Nephron progenitor cell (in vitro differentiated cells): ENCODE measurements around the gene ROR2.
A peak's percentile ranks its signal among the peaks of the same experiment; 100 is the strongest.

ENCODE experiments used
- DNase-seq: peaks from one replicate; pipeline ENCODE4 v3.0.0; 2021
- H3K27ac Mint-ChIP-seq: 2 replicates; pipeline ENCODE4 v1.8.0; 2021; ENCODE audit warnings: mild to moderate bottlenecking, moderate library complexity, mixed read lengths
- H3K27me3 Mint-ChIP-seq: 2 replicates; pipeline ENCODE4 v1.8.0; 2021; ENCODE audit warnings: mild to moderate bottlenecking, low read depth, mixed read lengths; ENCODE audit not compliant: poor library complexity
- H3K36me3 Mint-ChIP-seq: 2 replicates; pipeline ENCODE4 v1.8.0; 2021; ENCODE audit warnings: low read depth, mixed read lengths
- H3K4me1 Mint-ChIP-seq: 2 replicates; pipeline ENCODE4 v1.8.0; 2021; ENCODE audit warnings: mixed read lengths
- H3K4me3 Mint-ChIP-seq: 2 replicates; pipeline ENCODE4 v1.8.0; 2021; ENCODE audit warnings: mild to moderate bottlenecking, moderate library complexity, mixed read lengths
- H3K9me3 Mint-ChIP-seq: 2 replicates; pipeline ENCODE4 v1.8.0; 2021; ENCODE audit warnings: mild to moderate bottlenecking, moderate library complexity, mixed read lengths
- TF ChIP-seq, protein P1 (sequence below): fragments of 200-600 bp; sonication (generic); IDR thresholded peaks from 2 replicates; pipeline ENCODE4 v1.5.0; 2021; ENCODE audit warnings: antibody characterized with exemption

Gene ROR2

DNA sequence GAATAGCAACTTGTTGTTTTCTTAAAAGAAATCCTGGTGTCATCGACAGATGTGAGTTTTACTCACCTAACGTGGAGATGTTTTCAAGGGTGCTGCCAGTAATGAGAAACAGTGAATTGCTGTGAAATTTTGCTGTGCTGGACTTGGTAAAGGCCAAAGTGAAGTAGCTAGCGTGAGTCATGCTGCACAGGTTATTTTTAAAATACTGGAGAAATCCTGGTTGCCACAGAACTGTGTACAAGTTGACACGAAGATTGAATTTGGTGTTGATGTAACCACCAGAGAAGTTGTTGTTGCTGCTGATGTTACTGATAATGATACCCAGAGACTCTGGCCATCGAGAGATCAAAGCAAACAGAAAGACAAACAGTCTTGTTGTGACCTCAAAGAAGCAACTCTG is 338.4 kb downstream of the ROR2 start:
- DNase-seq, result no peak
- H3K4me1 Mint-ChIP-seq, result no peaks in the 10 kb centered on the region

DNA sequence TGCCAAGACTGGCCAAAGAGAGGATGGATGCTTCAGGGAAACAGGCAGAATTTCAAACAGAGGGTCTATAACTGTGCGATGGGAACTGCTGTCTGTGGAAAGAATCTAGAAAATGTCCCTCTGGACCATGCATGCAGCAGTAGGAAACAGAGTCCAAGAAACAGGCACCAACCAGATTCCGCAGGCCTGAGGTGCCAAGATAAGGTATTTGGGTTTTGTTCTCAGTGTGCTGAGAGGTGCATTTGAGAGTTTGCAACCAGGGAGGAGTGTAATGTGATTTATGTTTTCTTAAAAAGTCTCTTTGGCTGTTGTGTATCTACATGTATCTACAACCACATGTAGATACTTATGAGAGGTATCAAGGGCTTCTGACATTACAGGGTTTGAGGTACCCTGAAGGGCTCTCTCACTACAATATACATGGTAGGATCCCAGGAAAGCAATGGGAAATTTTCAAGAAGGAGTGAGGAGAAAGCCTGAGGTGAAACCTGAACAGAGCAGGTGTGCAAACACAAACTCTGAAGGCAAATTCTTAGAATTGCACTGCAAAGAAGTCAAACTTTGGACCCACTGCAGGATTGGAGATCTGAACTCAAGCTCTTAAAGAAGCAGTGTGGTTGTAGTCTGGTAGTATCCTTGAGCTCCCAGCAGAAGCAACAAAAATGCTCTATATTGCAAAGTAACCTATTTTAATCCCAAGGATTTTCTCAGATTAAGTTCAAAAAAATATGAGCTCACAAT is 343.6 kb downstream of the ROR2 start:
- Mint-ChIP-seq H3K4me1 (no peaks in the 10 kb centered on the region), H3K9me3 (peaks cover 4% of the 10 kb centered on the region), H3K36me3 (no peaks in the 10 kb centered on the region), H3K27me3 (peaks cover 11% of the 10 kb centered on the region), H3K27ac (no peak overlapping the region), H3K4me3 (no peak overlapping the region)
- TF ChIP-seq, protein P1, sequence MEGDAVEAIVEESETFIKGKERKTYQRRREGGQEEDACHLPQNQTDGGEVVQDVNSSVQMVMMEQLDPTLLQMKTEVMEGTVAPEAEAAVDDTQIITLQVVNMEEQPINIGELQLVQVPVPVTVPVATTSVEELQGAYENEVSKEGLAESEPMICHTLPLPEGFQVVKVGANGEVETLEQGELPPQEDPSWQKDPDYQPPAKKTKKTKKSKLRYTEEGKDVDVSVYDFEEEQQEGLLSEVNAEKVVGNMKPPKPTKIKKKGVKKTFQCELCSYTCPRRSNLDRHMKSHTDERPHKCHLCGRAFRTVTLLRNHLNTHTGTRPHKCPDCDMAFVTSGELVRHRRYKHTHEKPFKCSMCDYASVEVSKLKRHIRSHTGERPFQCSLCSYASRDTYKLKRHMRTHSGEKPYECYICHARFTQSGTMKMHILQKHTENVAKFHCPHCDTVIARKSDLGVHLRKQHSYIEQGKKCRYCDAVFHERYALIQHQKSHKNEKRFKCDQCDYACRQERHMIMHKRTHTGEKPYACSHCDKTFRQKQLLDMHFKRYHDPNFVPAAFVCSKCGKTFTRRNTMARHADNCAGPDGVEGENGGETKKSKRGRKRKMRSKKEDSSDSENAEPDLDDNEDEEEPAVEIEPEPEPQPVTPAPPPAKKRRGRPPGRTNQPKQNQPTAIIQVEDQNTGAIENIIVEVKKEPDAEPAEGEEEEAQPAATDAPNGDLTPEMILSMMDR, result no peak
- DNase-seq, result no peak

More for the DNA sequence above, 338.4 kb downstream of the ROR2 start:
- TF ChIP-seq, protein P1, result no peak
- Mint-ChIP-seq H3K27ac (peak overlapping the region; percentile 33), H3K36me3 (no peaks in the 10 kb centered on the region), H3K9me3 (peaks cover 22% of the 10 kb centered on the region), H3K4me3 (no peak overlapping the region), H3K27me3 (peaks cover 8% of the 10 kb centered on the region)

DNA sequence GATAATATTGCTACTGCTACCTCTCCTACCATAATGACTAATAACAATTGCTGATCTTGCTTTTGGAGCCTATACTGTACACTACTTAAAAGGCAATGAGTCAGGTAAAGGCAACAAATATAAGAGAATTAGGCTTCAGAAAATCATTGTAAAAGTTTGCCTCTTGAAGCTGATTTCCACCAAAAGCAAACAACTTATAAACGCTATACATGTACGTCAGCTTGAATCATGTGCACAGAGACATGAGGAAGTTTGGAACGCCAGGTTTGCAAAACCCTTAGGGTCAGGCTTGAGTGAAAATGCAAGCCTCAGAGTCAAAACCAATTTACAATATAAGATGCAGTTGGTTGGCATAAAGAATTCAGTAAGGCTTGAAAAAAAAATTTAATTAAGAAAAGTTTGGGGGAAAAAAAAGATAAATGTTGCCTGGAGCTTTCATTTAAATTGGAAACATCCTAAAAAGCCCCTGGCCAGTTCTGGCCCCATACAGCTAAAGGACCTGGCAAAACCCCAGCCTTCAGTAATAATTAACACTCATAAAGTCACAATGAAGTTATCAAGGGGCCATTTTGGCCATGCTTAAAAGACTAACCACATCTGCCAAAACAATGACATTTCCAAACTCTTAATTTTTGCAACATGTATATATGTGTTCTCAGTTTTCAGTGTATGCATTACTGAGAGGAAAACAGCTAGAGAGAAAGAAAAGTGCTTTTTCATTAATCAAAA is 345.4 kb downstream of the ROR2 start:
- H3K36me3 Mint-ChIP-seq, result no peaks in the 10 kb centered on the region

DNA sequence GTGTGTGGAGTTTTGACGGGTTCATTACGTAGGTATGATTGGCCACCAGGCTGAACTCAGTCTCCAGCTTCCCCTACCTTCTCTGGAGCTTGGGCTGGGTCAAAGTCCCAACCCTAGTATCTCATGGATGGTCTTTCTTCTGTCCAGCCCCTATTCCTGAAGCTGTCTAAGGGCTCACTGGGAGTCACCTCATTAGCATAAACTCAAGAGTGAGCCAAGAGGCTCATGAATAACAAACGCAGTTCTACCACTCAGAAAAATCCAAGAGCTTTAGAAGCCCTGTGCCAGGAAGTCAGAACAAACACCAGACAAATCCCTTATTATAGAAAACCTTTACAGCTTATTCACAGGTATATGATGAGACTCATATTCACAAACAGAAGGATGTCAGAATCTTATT is 346.1 kb downstream of the ROR2 start:
- Mint-ChIP-seq H3K4me3 (no peak overlapping the region), H3K9me3 (peaks cover 4% of the 10 kb centered on the region), H3K4me1 (no peaks in the 10 kb centered on the region), H3K36me3 (no peaks in the 10 kb centered on the region), H3K27ac (no peak overlapping the region), H3K27me3 (peaks cover 16% of the 10 kb centered on the region)
- DNase-seq, result no peak
- TF ChIP-seq, protein P1, result no peak

More for the DNA sequence above, 345.4 kb downstream of the ROR2 start:
- DNase-seq, result no peak
- Mint-ChIP-seq H3K9me3 (peaks cover 4% of the 10 kb centered on the region), H3K27me3 (peaks cover 15% of the 10 kb centered on the region), H3K4me3 (no peak overlapping the region), H3K27ac (no peak overlapping the region), H3K4me1 (no peaks in the 10 kb centered on the region)
- TF ChIP-seq, protein P1, result no peak

DNA sequence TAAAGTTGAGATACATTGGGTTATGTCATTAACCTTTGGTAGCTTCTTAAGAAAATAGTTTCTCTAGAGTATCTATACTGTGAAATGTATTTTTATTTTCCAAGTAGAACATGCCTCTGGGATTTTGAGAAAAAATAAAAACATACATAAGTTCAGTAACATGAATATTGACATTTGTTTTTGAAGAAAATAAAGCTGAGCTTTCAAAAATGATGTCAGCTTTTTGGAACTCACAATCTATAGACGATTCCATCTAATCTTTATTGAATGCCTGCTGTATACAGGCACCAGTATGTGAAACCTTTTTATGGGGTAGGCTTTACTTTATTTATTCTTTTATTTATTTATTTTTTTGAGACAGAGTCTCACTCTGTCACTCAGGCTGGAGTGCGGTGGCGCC is 350.5 kb downstream of the ROR2 start:
- Mint-ChIP-seq H3K4me3 (no peak overlapping the region), H3K9me3 (no peaks in the 10 kb centered on the region), H3K27me3 (peaks cover 27% of the 10 kb centered on the region), H3K4me1 (no peaks in the 10 kb centered on the region), H3K36me3 (no peaks in the 10 kb centered on the region), H3K27ac (no peak overlapping the region)
- DNase-seq, result no peak
- TF ChIP-seq, protein P1, result no peak
